HCT116 (cell line): Measurements from ENCODE around the gene DNAJC2. TPM values are rescaled to one million over a fixed set of nuclear protein-coding genes. Genes with fewer than 3 reads are reported as not detected.
A peak's percentile ranks its signal among the peaks of the same experiment; 100 is the strongest.

ENCODE experiments used
- ATAC-seq: fragments of 200-7000 bp; cut with Tn5 transposase; 2 replicates; pipeline ENCODE4 v1.9.1; 2020; ENCODE audit warnings: mild to moderate bottlenecking, moderate library complexity
- BruUV-seq: library from RNA; stranded (reverse); fragments of 400-500 nt; replicated peaks from 2 replicates; lab custom pipeline; 2021; lab: Mats Ljungman, UMichigan
- CTCF ChIA-PET: fragments of 300-600 bp; sonication (Branson Sonifier 250); formaldehyde crosslinking; loops from one replicate; lab custom pipeline; 2021; ENCODE audit warnings: antibody characterized with exemption; lab: Charles Lee
- POLR2A ChIA-PET: fragments of 300-600, 350-600 bp; sonication (Branson Sonifier 250); formaldehyde crosslinking; loops from one replicate; lab custom pipeline; 2021; ENCODE audit warnings: antibody characterized with exemption; lab: Charles Lee
- RAD21 ChIA-PET, 2 experiments: fragments of 300-600 bp; sonication (Branson Sonifier 250); formaldehyde crosslinking; loops; one replicate each; lab custom pipeline; 2023; ENCODE audit warnings: low total read pairs in 2 of 2; ENCODE audit not compliant: uncharacterized antibody in 2 of 2, unreplicated experiment in 2 of 2, low non-redundant PET in 1 of 2; lab: Charles Lee
- DNase-seq: peaks from one replicate; pipeline ENCODE4 v3.0.0-alpha.2; 2010; ENCODE audit warnings: low read depth, low spot score
- H2AFZ ChIP-seq: fragments of 200-600 bp; shearing (Covaris generic), sonication (generic); 2 replicates; pipeline ENCODE4 v1.6.1; 2017; ENCODE audit warnings: low read depth, mixed run types, mixed read lengths, antibody characterized with exemption, low read length; ENCODE audit not compliant: poor library complexity, severe bottlenecking
- H3K27ac ChIP-seq: 2 replicates; pipeline ENCODE4 v1.5.1; 2012; ENCODE audit warnings: low read depth, low read length
- H3K27me3 ChIP-seq: fragments of 200-600 bp; sonication (generic); 2 replicates; pipeline ENCODE4 v1.6.1; 2016; ENCODE audit warnings: mixed run types, low read length, mixed read lengths; ENCODE audit not compliant: insufficient read depth
- H3K36me3 ChIP-seq, 2 experiments: fragments of 200-500 bp in 1 of 2; fragments of 200-600 bp in 1 of 2; sonication (Bioruptor generic) in 1 of 2; sonication (generic) in 1 of 2; 2 replicates each; pipeline versions ENCODE4 v1.5.1 to v1.6.1; 2014 to 2016; ENCODE audit warnings: low read length in 2 of 2, inconsistent platforms in 1 of 2, mixed read lengths in 1 of 2, mixed run types in 1 of 2; ENCODE audit not compliant: insufficient read depth in 2 of 2, control insufficient read depth in 1 of 2
- H3K4me1 ChIP-seq, 2 experiments: fragments of 200-600 bp in 1 of 2; sonication (generic) in 1 of 2; 2 replicates each; pipeline versions ENCODE4 v1.5.1 to v1.6.1; 2012 to 2017; ENCODE audit warnings: low read length in 2 of 2, inconsistent platforms in 1 of 2, mild to moderate bottlenecking in 1 of 2, mixed read lengths in 1 of 2, mixed run types in 1 of 2, moderate library complexity in 1 of 2; ENCODE audit not compliant: insufficient read depth in 2 of 2, control insufficient read depth in 1 of 2
- H3K4me2 ChIP-seq: fragments of 200-600 bp; sonication (generic); 2 replicates; pipeline ENCODE4 v1.6.1; 2017; ENCODE audit warnings: mixed run types, low read length, mixed read lengths
- H3K4me3 ChIP-seq, 2 experiments: fragments of 200-600 bp in 1 of 2; sonication (generic) in 1 of 2; replicated peaks in 1 of 2; 2 replicates each; pipeline ENCODE4 v1.5.1; 2011 to 2016; ENCODE audit warnings: low read length in 2 of 2, control low read depth in 1 of 2, low read depth in 1 of 2, mild to moderate bottlenecking in 1 of 2, mixed read lengths in 1 of 2, mixed run types in 1 of 2
- H3K79me2 ChIP-seq: fragments of 200-600 bp; sonication (generic); 2 replicates; pipeline ENCODE4 v1.6.1; 2017; ENCODE audit warnings: mild to moderate bottlenecking, mixed run types, low read length, moderate library complexity, mixed read lengths; ENCODE audit not compliant: insufficient read depth
- H3K9ac ChIP-seq: fragments of 200-600 bp; sonication (generic); 2 replicates; pipeline ENCODE4 v1.6.1; 2016; ENCODE audit warnings: low read length, mixed read lengths
- H3K9me2 ChIP-seq: fragments of 200-600 bp; sonication (generic), shearing (Covaris generic); 2 replicates; pipeline ENCODE4 v1.6.1; 2017; ENCODE audit warnings: mixed run types, mild to moderate bottlenecking, moderate library complexity; ENCODE audit not compliant: insufficient read depth
- H3K9me3 ChIP-seq, 2 experiments: fragments of 200-500 bp in 1 of 2; fragments of 200-600 bp in 1 of 2; sonication (Bioruptor generic) in 1 of 2; sonication (generic) in 1 of 2; 2 replicates each; pipeline ENCODE4 v1.6.1; 2014 to 2017; ENCODE audit warnings: low read length in 2 of 2, mixed read lengths in 2 of 2, inconsistent platforms in 1 of 2, low read depth in 1 of 2, mild to moderate bottlenecking in 1 of 2, mixed run types in 1 of 2, moderate library complexity in 1 of 2; ENCODE audit not compliant: control insufficient read depth in 1 of 2, insufficient read depth in 1 of 2
- H4K20me1 ChIP-seq: fragments of 200-600 bp; sonication (generic), shearing (Covaris generic); 2 replicates; pipeline ENCODE4 v1.6.1; 2017; ENCODE audit warnings: mixed run types, mild to moderate bottlenecking, moderate library complexity; ENCODE audit not compliant: insufficient read depth
- CBX3 ChIP-seq: IDR thresholded peaks from 2 replicates; pipeline ENCODE4 v1.6.1; 2012; ENCODE audit warnings: low read depth
- CEBPB ChIP-seq: IDR thresholded peaks from 2 replicates; pipeline ENCODE4 v1.6.1; 2012; ENCODE audit warnings: low read depth
- EGR1 ChIP-seq: IDR thresholded peaks from 2 replicates; pipeline ENCODE4 v1.6.1; 2012; ENCODE audit warnings: low read depth
- ELF1 ChIP-seq: IDR thresholded peaks from 2 replicates; pipeline ENCODE4 v1.6.1; 2012; ENCODE audit warnings: low read depth, borderline replicate concordance
- EZH2 ChIP-seq: fragments of 200-600 bp; sonication (generic); IDR thresholded peaks from 2 replicates; pipeline ENCODE4 v1.6.1; 2017; ENCODE audit warnings: antibody characterized with exemption, mixed run types
- EZH2phosphoT487 ChIP-seq: fragments of 200-600 bp; IDR thresholded peaks from 2 replicates; pipeline ENCODE4 v1.6.1; 2018; ENCODE audit warnings: antibody characterized with exemption, borderline replicate concordance
- JUND ChIP-seq: IDR thresholded peaks from 2 replicates; pipeline ENCODE4 v1.6.1; 2012
- POLR2A ChIP-seq: IDR thresholded peaks from 2 replicates; pipeline ENCODE4 v1.7.0; 2011; ENCODE audit warnings: borderline replicate concordance; ENCODE audit not compliant: insufficient read depth, insufficient read length; ENCODE audit errors: extremely low read depth
- POLR2AphosphoS5 ChIP-seq: IDR thresholded peaks from 2 replicates; pipeline ENCODE4 v1.6.1; 2011; ENCODE audit warnings: mild to moderate bottlenecking, low read depth, low read length, moderate library complexity
- RAD21 ChIP-seq: IDR thresholded peaks from 2 replicates; pipeline ENCODE4 v1.6.1; 2012; ENCODE audit warnings: low read depth, mild to moderate bottlenecking
- REST ChIP-seq: IDR thresholded peaks from 2 replicates; pipeline ENCODE4 v1.6.1; 2012; ENCODE audit warnings: low read depth
- SIN3A ChIP-seq: IDR thresholded peaks from 2 replicates; pipeline ENCODE4 v1.6.1; 2012; ENCODE audit warnings: low read depth
- SP1 ChIP-seq: IDR thresholded peaks from 2 replicates; pipeline ENCODE4 v1.6.1; 2012; ENCODE audit warnings: low read depth
- YY1 ChIP-seq: IDR thresholded peaks from 2 replicates; pipeline ENCODE4 v1.6.1; 2011; ENCODE audit warnings: low read length, low read depth, moderate library complexity, mild to moderate bottlenecking; ENCODE audit not compliant: insufficient replicate concordance; ENCODE audit errors: extremely low read depth
- intact Hi-C: fragments of 100-400 bp; cut with micrococcal nuclease; formaldehyde crosslinking; loops from 2 replicates; pipeline ENCODE4 v1.10.0; 2022
- total RNA-seq: library from RNA; stranded (reverse); gene quantifications from one replicate; pipeline ENCODE4 v1.2.1, GENCODE V29; 2021; ENCODE audit not compliant: unreplicated experiment

DNAJC2 gene
- total RNA-seq, 1 experiment from 2014 or later = 40.2 TPM

DNA sequence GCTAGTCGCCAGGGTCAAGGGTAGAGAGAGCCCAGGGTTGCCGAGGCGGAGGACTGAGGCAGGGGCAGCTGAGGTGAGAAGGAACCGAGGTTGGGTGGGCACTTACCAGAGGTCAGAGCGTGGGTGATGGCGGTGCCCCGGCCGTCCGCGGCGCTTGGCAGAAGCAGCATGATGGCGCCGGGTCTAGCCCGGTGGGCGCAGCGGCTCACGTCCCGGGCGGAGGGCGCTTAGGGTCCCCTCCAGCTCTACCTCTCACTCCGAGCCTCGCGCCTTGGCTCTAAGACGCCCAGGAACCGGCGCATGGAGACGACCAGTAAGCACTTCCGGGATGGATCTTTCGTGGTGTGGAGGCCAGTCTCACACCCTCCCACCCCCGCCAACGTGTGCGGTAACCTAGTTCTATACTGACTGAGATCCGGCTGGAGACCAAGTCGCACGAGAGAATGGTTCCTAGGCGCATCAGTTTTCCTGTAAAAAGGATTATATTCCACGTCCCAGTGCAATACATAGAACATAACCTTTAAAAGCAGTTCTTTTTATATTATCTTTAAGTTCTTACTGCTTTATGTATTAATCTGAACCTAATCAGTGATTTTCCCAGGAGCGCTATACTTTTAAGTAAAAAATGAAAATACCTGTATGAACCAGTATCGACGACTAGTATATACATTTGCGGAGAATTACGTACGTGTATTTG is at the start of gene DNAJC2 (continued):
- TF ChIP-seq EZH2 = no peak
- TF ChIP-seq POLR2A = peak; percentile 59
- TF ChIP-seq REST = no peak
- TF ChIP-seq, all 23 proteins: peak for 14

- no peaks in the 10 kb centered on the region for H4K20me1 ChIP-seq
- POLR2A ChIA-PET = no interaction called here
- no peaks in the 10 kb centered on the region for H3K79me2 ChIP-seq
- H3K4me3 ChIP-seq = no peak overlapping the region
- ATAC-seq = no peak
- no peaks in the 10 kb centered on the region for H3K9me3 ChIP-seq
- H3K4me2 ChIP-seq = no peak overlapping the region
- no TSS peak for BruUV-seq
- TF ChIP-seq SP1 (no peak), JUND (no peak), ELF1 (no peak), EZH2 (no peak), EZH2phosphoT487 (no peak), POLR2AphosphoS5 (no peak), CBX3 (no peak), YY1 (no peak), CEBPB (no peak), EGR1 (no peak), RAD21 (no peak), SIN3A (no peak)
- H3K27ac ChIP-seq = no peak overlapping the region
- no peaks in the 10 kb centered on the region for H3K36me3 ChIP-seq
- H3K9me2 ChIP-seq = no peaks in the 10 kb centered on the region
- RAD21 ChIA-PET = no interaction called here
- CTCF ChIA-PET = interaction anchor here (1.0 kb wide), 1 partner anchor 15 kb away, joined by 3 read pairs; no protein-coding TSS in a partner anchor
- H3K9ac ChIP-seq = no peak overlapping the region
- intact Hi-C loops = no loop called here
- H3K27me3 ChIP-seq = no peaks in the 10 kb centered on the region
- no peak for DNase-seq
- H2AFZ ChIP-seq = no peak overlapping the region
- no peaks in the 10 kb centered on the region for H3K4me1 ChIP-seq
Measured at GRCh38 chr7:103391976-103392375, 47.4 kb upstream of the DNAJC2 start.
